ENCODE data around the gene C12orf56.
"Not testable (repeated sequence)": the region's sequence is repeated elsewhere in the genome, so short reads cannot be mapped to it uniquely, and the experiment has no call there.

C12orf56 gene

DNA sequence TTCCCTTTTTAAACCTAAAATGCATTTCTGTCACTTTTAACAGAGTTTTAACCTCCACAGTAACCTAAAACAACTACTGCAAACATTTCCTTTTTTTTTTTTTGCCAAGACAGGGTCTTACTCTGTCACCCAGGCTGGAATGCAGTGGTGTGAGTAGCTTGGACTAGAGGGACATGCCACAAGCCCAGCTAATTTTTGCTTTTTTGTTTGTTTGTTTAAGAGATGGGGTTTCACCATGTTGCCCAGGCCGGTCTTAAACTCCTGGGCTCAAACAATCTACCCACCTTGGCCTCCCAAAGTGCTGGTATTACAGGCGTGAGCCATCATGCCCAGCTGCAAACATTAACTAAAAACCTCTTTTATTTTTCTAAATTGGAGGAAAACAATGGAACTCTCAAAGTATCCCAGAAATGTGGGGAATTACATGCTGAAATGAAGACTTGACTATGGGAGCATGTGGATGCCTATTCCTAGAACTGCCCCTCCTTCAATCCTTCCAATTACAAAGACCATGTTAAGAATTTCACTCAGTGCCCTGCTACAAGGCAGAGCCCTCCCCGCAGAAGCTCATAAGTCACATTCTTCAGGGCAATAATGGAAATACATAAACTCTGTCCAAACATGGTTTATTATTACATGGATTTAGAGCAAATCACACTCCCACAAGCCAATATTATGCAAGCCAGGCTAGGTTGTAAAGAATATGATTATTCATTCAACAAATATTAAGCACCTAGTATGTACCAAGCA is 66.9 kb downstream of the C12orf56 start:
- no peaks in the 10 kb centered on the region for H3K36me3 ChIP-seq (ENCODE audit: insufficient read depth, low read length)
- peaks cover 2% of the 10 kb centered on the region for H3K9me3 ChIP-seq (ENCODE audit: low read length)
- H2AFZ ChIP-seq (ENCODE audit: low read depth, low read length): no peak overlapping the region
- peaks cover 4% of the 10 kb centered on the region for H3K4me1 ChIP-seq (ENCODE audit: insufficient read depth, low read length)
- H3K27me3 ChIP-seq (ENCODE audit: insufficient read depth, low read length): no peaks in the 10 kb centered on the region
- H3K4me3 ChIP-seq (ENCODE audit: low read length): no peak overlapping the region

GRCh38 chr12:64323006-64323405 is 67.6 kb downstream of the C12orf56 start:
- no peaks in the 10 kb centered on the region for H3K27me3 ChIP-seq (ENCODE audit: insufficient read depth, low read length)
- no peak overlapping the region for H2AFZ ChIP-seq (ENCODE audit: low read depth, low read length)
- peaks cover 2% of the 10 kb centered on the region for H3K9me3 ChIP-seq (ENCODE audit: low read length)
- H3K4me1 ChIP-seq (ENCODE audit: insufficient read depth, low read length): peaks cover 6% of the 10 kb centered on the region
- no peak overlapping the region for H3K4me3 ChIP-seq (ENCODE audit: low read length)
- H3K36me3 ChIP-seq (ENCODE audit: insufficient read depth, low read length): no peaks in the 10 kb centered on the region

DNA sequence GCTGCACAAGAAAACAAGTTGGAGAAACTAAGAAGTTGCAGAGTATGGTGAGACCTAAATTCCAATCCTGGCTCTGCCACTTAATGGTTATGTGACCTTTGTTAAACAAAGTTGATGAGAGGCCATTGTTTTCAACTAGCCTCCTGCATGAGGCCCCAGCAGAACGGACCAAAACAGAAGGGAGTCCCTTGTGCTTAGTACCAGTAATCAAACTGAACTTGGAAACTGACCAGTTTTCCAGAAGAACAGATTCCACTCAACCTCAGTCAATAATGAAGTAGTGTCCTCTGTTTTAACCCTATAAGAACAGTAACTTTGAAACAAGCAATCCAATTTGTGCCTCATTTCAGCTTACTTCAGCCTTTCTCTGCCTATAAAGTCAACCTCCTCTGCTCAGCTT is 69.9 kb downstream of the C12orf56 start:
- Histone ChIP-seq H3K27me3 (ENCODE audit: insufficient read depth, low read length) (no peaks in the 10 kb centered on the region), H3K4me1 (ENCODE audit: insufficient read depth, low read length) (peaks cover 6% of the 10 kb centered on the region), H2AFZ (ENCODE audit: low read depth, low read length) (no peak overlapping the region), H3K36me3 (ENCODE audit: insufficient read depth, low read length) (no peaks in the 10 kb centered on the region), H3K9me3 (ENCODE audit: low read length) (peaks cover 2% of the 10 kb centered on the region), H3K4me3 (ENCODE audit: low read length) (no peak overlapping the region)

- H3K36me3 ChIP-seq (ENCODE audit: insufficient read depth, low read length); H3K4me3 ChIP-seq (ENCODE audit: low read length); H3K9me3 ChIP-seq (ENCODE audit: low read length); H3K27me3 ChIP-seq (ENCODE audit: insufficient read depth, low read length); H3K4me1 ChIP-seq (ENCODE audit: insufficient read depth, low read length); H2AFZ ChIP-seq (ENCODE audit: low read depth, low read length): not testable (repeated sequence)
These were observed 70.9 kb downstream of the C12orf56 start for GRCh38 chr12:64319540-64320225.

DNA sequence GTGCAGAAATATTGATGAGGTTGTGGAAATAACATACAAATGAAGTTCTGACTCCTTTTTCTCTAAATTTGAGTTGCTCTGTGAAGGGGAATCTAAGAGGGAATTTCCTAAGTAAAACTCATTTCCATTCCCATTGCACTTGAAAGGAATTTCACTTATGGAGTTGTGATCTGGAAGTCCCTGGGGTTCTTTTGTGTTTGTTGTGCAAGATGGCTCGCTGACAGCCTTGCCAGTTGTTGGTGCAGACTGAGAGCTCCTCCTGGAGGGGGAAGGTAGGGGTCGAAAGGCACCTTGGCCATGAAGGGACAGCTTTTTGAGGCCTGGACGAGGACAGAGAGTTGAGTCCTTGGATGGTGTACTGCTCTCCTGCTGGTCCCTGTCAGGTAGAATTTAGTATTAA is 72.0 kb downstream of the C12orf56 start:
- H3K4me1 ChIP-seq (ENCODE audit: insufficient read depth, low read length): peaks cover 6% of the 10 kb centered on the region
- no peak overlapping the region for H3K4me3 ChIP-seq (ENCODE audit: low read length)
- H3K9me3 ChIP-seq (ENCODE audit: low read length): peaks cover 2% of the 10 kb centered on the region
- no peaks in the 10 kb centered on the region for H3K36me3 ChIP-seq (ENCODE audit: insufficient read depth, low read length)
- no peaks in the 10 kb centered on the region for H3K27me3 ChIP-seq (ENCODE audit: insufficient read depth, low read length)
- H2AFZ ChIP-seq (ENCODE audit: low read depth, low read length): peak overlapping the region; percentile 24

DNA sequence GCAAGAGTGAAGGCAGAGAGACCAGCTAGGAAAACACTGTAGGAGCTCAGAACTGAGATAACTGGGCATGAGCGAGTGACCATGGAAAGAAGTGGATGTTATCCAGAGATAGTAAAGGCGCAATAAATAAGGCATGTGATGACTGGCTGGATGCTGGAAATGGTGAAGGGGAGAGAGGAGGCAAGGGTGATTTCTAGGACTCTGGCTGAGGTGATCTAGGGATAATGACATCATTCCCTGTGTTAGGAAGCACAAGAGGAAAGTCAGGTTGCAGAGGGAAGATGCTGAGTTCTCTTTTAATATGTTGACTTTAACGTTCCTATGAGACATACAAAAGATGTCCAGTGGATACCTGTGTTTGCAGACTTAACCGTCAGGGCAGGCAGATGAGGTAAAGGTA is 78.7 kb downstream of the C12orf56 start:
- Histone ChIP-seq H3K36me3 (ENCODE audit: insufficient read depth, low read length) (no peaks in the 10 kb centered on the region), H3K4me3 (ENCODE audit: low read length) (no peak overlapping the region), H3K27me3 (ENCODE audit: insufficient read depth, low read length) (no peaks in the 10 kb centered on the region), H3K9me3 (ENCODE audit: low read length) (no peaks in the 10 kb centered on the region), H3K4me1 (ENCODE audit: insufficient read depth, low read length) (no peaks in the 10 kb centered on the region), H2AFZ (ENCODE audit: low read depth, low read length) (no peak overlapping the region)

DNA sequence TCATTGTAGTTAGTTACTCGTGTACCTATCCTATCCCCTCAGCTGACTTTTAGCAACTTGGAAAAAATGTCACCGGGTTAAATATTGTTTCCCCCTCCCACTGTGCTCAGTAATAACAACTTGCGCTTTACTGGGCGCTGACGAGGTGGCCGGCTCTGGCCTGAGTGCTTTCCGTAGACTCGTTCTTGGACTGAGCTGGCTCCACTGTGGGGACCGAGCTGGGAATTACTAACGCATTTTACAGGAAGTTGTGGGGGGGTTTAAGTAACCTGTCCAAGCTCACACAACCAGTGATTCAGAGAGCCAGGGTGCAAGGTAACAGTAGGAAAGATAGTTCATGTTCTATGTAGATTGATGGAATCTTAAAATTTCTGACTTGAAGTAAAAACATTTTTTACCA is 86.0 kb downstream of the C12orf56 start:
- H3K4me1 ChIP-seq (ENCODE audit: insufficient read depth, low read length): no peaks in the 10 kb centered on the region
- H3K36me3 ChIP-seq (ENCODE audit: insufficient read depth, low read length): no peaks in the 10 kb centered on the region
- no peaks in the 10 kb centered on the region for H3K27me3 ChIP-seq (ENCODE audit: insufficient read depth, low read length)
- H2AFZ ChIP-seq (ENCODE audit: low read depth, low read length): no peak overlapping the region
- H3K4me3 ChIP-seq (ENCODE audit: low read length): no peak overlapping the region
- H3K9me3 ChIP-seq (ENCODE audit: low read length): no peaks in the 10 kb centered on the region

DNA sequence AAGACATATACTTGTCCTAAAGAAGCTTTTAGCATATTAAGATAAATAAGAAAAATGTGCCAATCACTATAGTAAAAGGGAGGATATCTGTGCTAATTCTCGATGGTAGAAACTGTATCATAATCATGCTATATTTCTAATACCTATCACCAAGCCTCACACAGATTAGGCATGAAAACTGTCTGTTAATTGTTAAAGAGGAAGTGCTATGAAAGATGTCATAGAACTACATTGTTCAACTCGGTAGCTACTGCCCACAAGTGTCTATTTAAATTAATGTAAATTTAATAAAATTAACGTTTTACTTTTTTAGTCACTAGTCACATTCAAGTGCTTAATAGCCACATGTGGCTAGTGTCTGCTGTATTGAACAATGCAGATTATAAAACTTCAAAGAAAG is 90.9 kb downstream of the C12orf56 start:
- H3K27me3 ChIP-seq (ENCODE audit: insufficient read depth, low read length): no peaks in the 10 kb centered on the region
- H3K4me3 ChIP-seq (ENCODE audit: low read length): no peak overlapping the region
- no peaks in the 10 kb centered on the region for H3K36me3 ChIP-seq (ENCODE audit: insufficient read depth, low read length)

DNA sequence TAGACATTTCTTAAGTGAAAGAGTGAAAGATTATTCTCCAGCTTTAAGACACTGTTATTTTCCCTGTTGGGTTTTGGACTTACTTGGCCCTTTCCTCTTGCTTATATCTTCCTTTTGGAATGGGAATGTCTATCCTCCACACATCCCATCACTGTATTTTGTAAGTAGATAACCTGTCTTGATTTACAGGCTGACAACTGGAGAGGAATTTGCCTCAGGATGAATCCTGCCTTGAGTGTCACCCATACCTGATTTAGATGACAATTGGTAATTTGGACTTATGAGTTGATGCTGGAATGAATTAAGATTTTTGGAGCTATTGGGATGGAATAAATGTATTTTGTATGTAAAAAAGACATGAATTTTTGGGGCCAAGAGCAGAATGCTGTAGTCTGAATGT is 94.3 kb downstream of the C12orf56 start:
- Histone ChIP-seq H2AFZ (ENCODE audit: low read depth, low read length) (no peak overlapping the region), H3K36me3 (ENCODE audit: insufficient read depth, low read length) (no peaks in the 10 kb centered on the region), H3K4me1 (ENCODE audit: insufficient read depth, low read length) (no peaks in the 10 kb centered on the region), H3K9me3 (ENCODE audit: low read length) (no peaks in the 10 kb centered on the region), H3K27me3 (ENCODE audit: insufficient read depth, low read length) (no peaks in the 10 kb centered on the region), H3K4me3 (ENCODE audit: low read length) (no peak overlapping the region)

More for the DNA sequence above, 90.9 kb downstream of the C12orf56 start:
- H2AFZ ChIP-seq (ENCODE audit: low read depth, low read length): no peak overlapping the region
- H3K4me1 ChIP-seq (ENCODE audit: insufficient read depth, low read length): no peaks in the 10 kb centered on the region
- H3K9me3 ChIP-seq (ENCODE audit: low read length): no peaks in the 10 kb centered on the region

DNA sequence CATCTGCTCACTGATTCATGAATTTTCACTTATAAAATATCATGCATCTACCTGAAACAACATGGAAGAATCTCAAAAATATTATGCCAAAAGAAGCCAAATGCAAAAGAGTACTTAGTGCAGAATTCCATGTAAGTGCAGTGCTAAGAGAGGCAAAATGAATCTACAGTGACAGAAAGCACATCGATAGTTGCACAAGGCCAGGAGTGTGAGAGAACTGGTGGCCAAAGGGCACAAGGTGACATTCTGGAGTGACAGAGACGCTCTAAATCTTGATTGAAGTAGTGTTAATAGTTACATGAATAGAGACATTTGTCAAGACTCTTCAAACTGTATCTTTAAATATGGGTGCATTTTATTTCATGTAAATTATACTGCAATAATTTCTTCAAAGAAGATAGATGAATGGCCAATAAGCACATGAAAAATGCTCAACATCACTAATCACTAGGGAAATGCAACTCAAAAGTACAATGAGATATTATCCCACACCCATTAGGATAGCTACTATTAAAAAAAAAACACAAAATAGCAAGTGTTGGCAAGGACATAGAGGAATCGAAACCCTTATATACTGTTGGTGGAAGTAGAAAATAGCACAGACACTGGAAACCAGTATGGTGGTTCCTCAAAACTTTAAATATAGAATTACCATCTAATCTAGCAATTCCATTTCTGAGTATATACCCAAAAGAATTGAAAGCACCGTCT is 96.7 kb downstream of the C12orf56 start:
- Histone ChIP-seq H3K4me3 (ENCODE audit: low read length) (no peak overlapping the region), H3K4me1 (ENCODE audit: insufficient read depth, low read length) (no peaks in the 10 kb centered on the region), H3K27me3 (ENCODE audit: insufficient read depth, low read length) (no peaks in the 10 kb centered on the region), H2AFZ (ENCODE audit: low read depth, low read length) (no peak overlapping the region), H3K9me3 (ENCODE audit: low read length) (no peaks in the 10 kb centered on the region), H3K36me3 (ENCODE audit: insufficient read depth, low read length) (no peaks in the 10 kb centered on the region)

- H3K9me3 ChIP-seq (ENCODE audit: low read length); H2AFZ ChIP-seq (ENCODE audit: low read depth, low read length); H3K4me1 ChIP-seq (ENCODE audit: insufficient read depth, low read length); H3K4me3 ChIP-seq (ENCODE audit: low read length); H3K36me3 ChIP-seq (ENCODE audit: insufficient read depth, low read length); H3K27me3 ChIP-seq (ENCODE audit: insufficient read depth, low read length): not testable (repeated sequence)
These were observed 97.4 kb downstream of the C12orf56 start for GRCh38 chr12:64293174-64293573.

DNA sequence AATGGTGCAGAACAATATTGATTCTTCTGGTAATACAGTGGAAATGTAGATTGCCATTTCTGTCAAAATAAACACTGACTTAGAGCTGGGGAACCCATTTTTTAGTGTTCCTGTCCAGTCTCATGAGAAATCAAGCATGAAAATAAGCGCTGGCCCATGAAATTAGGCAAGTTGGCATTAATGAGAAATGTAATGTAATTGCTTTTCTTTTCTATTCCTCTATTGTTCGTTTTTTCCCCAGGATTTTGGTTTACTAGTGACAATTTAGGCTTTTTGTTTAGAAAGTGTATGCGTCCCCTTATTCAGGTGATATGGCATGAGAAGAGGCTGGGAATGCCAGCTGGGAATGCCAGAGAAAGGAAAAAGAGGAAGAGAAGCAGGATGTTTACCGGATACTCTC is 104.0 kb downstream of the C12orf56 start:
- no peaks in the 10 kb centered on the region for H3K36me3 ChIP-seq (ENCODE audit: insufficient read depth, low read length)

DNA sequence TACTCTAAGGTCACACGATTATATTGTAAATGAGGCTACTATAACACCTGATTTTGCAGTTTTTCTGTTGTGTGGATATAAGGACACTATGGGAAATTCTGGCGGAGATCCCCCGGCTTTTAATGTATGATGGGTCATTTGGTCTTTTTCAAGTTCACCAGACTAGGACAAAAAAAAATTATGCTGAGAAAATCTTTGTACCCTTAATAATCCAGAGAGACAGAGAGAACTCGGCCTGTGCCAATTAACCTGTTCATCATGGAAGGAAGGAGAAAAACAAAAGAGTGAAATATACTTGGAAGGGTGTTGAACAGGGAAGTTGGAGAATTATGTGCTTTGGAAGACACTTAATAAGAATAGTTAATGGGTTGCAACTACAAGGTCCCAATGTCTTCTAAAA is 106.3 kb downstream of the C12orf56 start:
- no peaks in the 10 kb centered on the region for H3K4me1 ChIP-seq (ENCODE audit: insufficient read depth, low read length)
- H3K4me3 ChIP-seq (ENCODE audit: low read length): no peak overlapping the region
- H3K27me3 ChIP-seq (ENCODE audit: insufficient read depth, low read length): no peaks in the 10 kb centered on the region
- H2AFZ ChIP-seq (ENCODE audit: low read depth, low read length): no peak overlapping the region
- no peaks in the 10 kb centered on the region for H3K36me3 ChIP-seq (ENCODE audit: insufficient read depth, low read length)
- H3K9me3 ChIP-seq (ENCODE audit: low read length): no peaks in the 10 kb centered on the region

More for the DNA sequence above, 104.0 kb downstream of the C12orf56 start:
- H3K4me1 ChIP-seq (ENCODE audit: insufficient read depth, low read length): no peaks in the 10 kb centered on the region
- H3K9me3 ChIP-seq (ENCODE audit: low read length): no peaks in the 10 kb centered on the region
- H3K27me3 ChIP-seq (ENCODE audit: insufficient read depth, low read length): no peaks in the 10 kb centered on the region
- no peak overlapping the region for H2AFZ ChIP-seq (ENCODE audit: low read depth, low read length)
- H3K4me3 ChIP-seq (ENCODE audit: low read length): no peak overlapping the region

Measured in neuron (in vitro differentiated cells).